HG02642 (cell line): ENCODE data around the gene MUSTN1.

Experiments used
- ATAC-seq: cut with Tn5 transposase; IDR thresholded peaks from one replicate; pipeline ENCODE4 v1.9.1; 2021; ENCODE audit warnings: mild to moderate bottlenecking; ENCODE audit not compliant: unreplicated experiment, poor library complexity

MUSTN1 gene

DNA sequence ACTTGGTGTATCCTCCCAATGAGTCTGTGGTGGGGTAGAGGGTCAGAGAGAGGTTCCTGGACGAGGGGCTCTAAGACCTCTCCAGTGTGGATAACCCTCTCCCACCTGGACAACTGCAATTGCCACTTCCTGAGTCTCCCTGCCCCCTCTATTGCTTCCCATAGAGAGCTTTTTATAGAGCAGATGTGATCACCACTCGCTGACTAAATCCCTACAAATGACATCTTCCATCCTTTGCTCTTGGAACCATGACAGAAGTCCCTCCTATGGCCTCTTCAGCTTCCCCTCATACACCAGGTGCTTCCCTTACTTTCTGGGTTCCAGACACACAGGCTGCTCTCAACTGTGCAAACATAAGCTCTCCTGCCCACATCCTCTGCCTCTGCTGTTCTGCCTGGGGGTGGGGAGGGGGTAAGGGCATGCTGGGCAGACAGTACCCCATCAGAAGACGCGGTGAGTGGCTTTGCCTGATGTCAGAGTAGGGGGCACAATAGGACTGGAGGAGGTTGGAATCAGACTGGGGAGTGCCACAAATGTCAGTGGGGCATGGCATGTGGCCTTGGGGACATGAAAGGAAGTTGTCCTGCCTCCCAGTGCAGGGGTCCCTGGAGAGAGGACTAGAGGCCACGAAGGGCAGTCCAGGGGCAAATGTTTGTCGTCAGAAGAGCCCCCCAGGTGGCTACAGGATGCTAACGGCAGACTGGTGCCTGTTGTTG, 25.0 kb downstream of the MUSTN1 start:
- ATAC-seq: no peak

DNA sequence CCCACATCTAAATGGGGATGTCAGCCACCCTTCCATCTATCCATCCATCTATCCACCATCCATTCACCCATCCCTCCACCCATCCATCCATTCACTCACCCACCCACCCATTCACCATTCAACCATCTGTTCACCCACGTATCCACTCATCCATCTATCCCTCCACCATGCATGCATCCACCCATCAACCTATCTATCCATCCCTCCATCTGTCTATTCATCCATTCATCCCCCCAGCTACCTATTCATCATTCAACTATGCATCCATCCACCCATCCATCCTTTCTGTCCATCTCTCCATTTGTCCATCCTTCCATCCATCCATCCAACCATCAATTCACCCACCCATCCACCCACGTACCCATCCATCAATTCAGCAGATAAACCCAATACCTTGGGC, 25.7 kb downstream of the MUSTN1 start:
- no peak for ATAC-seq

DNA sequence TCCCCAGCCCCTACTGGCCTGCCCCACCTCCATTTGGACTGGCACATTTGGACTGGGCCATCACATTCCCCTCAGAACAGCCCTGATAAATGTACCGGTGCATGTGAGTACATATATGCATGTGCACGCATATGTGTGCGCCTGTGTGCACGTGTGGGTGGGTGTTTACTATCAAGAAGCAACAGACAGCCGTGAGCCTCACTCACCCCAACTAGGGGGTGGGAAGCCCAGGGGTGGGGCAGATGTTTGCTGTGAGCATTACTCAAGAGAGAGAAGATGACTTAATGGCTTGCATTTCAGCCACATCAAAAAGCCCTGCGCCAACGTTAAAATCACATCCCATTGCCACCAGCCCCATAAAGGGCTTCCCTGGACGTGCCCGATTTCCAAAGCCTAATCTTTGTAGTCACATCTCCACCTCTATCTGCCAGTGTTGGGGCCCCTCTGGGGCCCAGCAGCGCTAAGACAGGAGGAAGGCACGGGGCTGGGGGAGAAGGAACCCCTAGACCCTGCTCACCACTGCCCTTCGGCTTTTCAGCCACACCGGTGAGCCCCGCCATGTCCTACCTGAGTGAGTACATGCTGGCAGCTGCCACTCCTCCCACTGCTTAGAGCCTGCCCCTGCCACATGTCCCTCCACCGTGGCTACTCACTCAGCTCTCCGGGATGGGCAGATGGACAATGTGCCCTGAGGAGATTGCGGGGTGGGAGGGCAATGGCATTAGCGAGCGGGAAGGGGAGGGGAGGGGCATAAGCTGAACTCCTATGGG, 29.4 kb downstream of the MUSTN1 start:
- ATAC-seq: no peak

- no peak for ATAC-seq
Observed at GRCh38 chr3:52801839-52802238, 33.0 kb downstream of the MUSTN1 start.

DNA sequence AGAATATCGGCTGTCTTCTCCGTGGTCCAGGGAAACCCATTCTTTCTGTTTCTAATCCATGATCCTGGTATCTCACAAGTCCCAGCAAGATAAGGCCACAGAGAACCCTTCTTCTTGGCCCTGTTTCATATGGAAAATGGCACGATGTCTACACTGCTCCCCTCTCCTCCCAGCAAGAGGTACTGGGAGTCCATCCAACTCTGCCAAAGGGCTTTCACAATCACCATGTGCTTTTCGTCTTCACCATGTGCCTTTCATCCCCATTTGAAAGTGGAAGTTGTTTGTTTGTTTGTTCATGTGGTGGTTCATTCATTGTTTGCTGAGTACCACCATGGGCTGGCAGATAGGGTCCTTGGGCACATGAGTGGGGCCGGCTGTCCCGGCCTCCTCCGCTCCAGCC, 34.7 kb downstream of the MUSTN1 start:
- ATAC-seq: no peak

DNA sequence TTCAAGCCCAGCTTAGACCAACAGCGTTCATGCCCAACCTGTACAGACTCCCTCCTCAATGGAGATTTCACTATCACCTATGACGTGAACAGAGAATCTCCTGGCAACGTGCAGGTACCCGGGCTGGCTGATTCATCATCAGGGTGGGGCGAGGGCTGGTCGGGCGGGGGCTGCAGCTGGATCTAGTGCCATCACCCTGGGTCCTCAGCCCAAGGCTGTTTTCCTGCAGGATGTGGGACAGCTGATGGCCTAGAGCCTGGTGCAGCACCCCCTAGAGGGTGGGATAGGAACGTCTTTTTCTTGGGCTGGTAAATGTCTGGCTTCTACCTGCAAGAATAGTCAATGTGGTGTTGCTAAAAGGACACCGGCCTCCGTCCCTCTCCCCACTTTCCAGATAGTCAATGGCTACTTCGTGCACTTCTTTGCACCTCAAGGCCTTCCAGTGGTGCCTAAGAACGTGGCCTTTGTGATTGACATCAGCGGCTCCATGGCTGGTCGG, 35.8 kb downstream of the MUSTN1 start:
- ATAC-seq: no peak

GRCh38 chr3:52798376-52798977, 36.3 kb downstream of the MUSTN1 start:
- no peak for ATAC-seq

DNA sequence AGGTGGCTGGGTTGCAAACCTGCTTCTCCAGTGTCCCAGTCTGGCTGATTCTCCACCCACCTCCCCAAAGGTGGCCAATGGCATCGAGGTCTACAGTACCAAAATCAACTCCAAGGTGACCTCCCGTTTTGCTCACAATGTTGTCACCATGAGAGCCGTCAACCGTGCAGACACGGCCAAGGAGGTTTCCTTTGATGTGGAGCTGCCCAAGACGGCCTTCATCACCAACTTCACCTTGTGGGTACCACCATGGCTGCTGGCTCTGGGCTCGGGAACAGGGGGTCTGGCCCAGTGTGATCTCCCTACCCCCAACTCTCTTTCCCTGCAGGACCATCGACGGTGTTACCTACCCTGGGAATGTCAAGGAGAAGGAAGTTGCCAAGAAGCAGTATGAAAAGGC, 38.4 kb downstream of the MUSTN1 start:
- ATAC-seq: no peak

GRCh38 chr3:52795298-52795900, 39.4 kb downstream of the MUSTN1 start:
- no peak for ATAC-seq

DNA sequence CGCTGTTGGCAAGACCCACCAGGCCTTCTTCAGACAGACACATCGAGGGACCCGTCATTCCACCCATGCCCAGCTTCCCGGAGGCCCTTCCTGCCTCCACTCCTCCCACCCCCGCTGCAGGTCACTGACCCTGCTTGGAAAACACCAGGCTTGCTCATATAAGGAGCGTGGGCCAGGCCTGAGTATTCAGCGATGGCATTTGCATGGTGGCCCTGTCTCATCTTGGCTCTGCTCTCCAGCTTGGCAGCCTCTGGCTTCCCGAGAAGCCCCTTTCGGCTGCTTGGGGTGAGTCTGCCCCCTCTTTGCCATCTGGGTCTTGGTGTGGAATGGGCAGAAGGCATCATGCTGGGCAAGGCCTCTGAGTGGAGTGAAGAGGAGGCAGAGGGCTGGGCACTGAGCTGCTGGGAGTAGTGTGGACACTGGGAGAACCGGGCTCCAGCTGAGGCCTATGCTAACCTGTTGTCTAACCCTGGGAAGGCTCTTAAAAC, 40.2 kb downstream of the MUSTN1 start, which contains the start of gene ITIH3:
TSS of gene ITIH3 (plus strand) at position 185 of the 488 bp plus-strand sequence. CDS start at position 193, 8 bp downstream.
- no peak for ATAC-seq

GRCh38 chr3:52793702-52794611, 40.9 kb downstream of the MUSTN1 start:
- ATAC-seq: no peak

- no peak for ATAC-seq
Observed at GRCh38 chr3:52792961-52793695, 41.7 kb downstream of the MUSTN1 start.

DNA sequence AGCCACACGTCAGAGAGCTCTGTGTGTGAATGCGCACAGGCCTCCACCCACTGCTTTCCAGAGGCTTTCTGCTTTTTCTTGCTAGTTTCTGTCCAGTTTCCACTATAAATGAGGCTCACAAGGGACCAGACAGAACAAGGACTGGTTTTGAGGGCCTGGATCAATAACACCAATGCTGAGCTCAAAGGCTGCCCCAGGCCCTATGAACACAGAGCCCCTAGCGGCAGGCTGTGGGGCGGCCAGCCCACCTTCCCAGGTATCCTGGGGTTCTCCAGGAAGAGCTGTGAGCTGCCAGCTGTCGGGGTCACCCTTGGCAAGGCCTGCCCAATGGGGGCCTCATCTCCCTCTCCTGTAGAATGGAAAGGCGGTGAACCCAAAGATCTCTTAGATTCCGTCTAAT, 42.4 kb downstream of the MUSTN1 start:
- no peak for ATAC-seq

DNA sequence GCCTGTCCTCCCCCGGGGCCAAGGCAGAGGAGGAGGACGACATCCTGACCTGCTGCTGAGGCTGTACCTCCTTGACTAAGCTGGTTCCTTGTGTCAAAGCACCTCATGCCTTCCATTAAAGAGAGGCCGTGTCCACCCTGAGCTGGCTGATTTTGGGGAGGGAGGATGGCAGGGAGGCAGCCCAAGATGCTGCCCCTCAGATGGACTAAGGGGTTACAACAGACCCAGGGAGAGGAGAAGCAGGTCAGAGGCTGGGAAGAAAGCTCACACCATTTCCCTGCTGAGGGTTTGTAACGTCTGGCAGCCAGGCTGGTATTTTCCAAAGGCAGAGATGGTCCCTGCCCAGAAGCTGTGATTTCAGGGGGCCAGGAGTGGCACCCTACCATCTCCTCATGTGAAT, 42.9 kb downstream of the MUSTN1 start:
- no peak for ATAC-seq

- ATAC-seq: no peak
Observed at GRCh38 chr3:52791366-52791765, 43.5 kb downstream of the MUSTN1 start.

GRCh38 chr3:52790741-52791140, 44.1 kb downstream of the MUSTN1 start:
- ATAC-seq: no peak

DNA sequence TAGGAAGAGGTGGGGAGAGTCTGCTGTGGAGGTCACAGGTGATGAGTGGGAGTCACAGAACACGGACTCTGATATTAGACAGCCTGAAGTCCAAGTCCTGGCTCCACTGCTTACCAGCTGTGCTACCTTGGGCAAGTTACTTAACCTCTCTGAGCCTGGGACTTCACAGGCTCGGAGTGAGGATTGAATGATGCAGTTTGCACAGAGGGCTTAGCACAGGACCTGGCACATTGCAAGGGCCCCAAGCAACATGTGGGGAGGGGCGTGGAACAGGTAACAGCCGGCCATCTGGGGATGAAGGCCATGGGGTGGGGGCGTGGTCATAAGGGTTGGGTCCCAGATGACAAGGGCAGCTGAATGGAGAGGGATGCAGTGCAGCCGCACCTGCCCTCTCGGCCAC, 44.5 kb downstream of the MUSTN1 start:
- ATAC-seq: no peak

- no peak for ATAC-seq
Observed at GRCh38 chr3:52789746-52790040, 45.1 kb downstream of the MUSTN1 start.
